OCI-LY3 (cell line): ENCODE measurements around the gene BAIAP2L1.

ENCODE experiments used
- H2AFZ ChIP-seq: fragments of 200-600, 300-600 bp; shearing (Covaris generic); 2 replicates; pipeline ENCODE4 v1.6.0; 2014; ENCODE audit warnings: antibody characterized with exemption, low read depth, low read length
- H3K27ac ChIP-seq: fragments of 200-600, 300-600 bp; sonication (generic); 2 replicates; pipeline ENCODE4 v1.5.1; 2014; ENCODE audit warnings: mild to moderate bottlenecking, low read length, moderate library complexity, mixed read lengths
- H3K27me3 ChIP-seq: fragments of 200-600, 300-600 bp; sonication (generic); 2 replicates; pipeline ENCODE4 v1.6.1; 2014; ENCODE audit warnings: low read depth, low read length, mixed read lengths
- H3K36me3 ChIP-seq: fragments of 200-600, 300-600 bp; sonication (generic); replicated peaks from 2 replicates; pipeline ENCODE3; 2014; ENCODE audit warnings: low read depth, low read length, mixed read lengths
- H3K4me1 ChIP-seq: fragments of 300-600, 200-600 bp; sonication (generic); 2 replicates; pipeline ENCODE4 v1.6.1; 2014; ENCODE audit warnings: low read length, mixed read lengths
- H3K4me2 ChIP-seq: fragments of 200-600, 300-600 bp; sonication (generic); 2 replicates; pipeline ENCODE4 v1.6.1; 2014; ENCODE audit warnings: low read length, mixed read lengths
- H3K4me3 ChIP-seq: fragments of 300-600, 200-600 bp; sonication (generic); 2 replicates; pipeline ENCODE4 v1.5.1; 2014; ENCODE audit warnings: antibody characterized with exemption, mild to moderate bottlenecking, low read length, moderate library complexity
- H3K79me2 ChIP-seq: fragments of 300-600, 200-600 bp; shearing (Covaris generic); 2 replicates; pipeline ENCODE4 v1.6.1; 2014; ENCODE audit warnings: mild to moderate bottlenecking, low read length, mixed read lengths
- H3K9ac ChIP-seq: fragments of 300-600, 200-600 bp; shearing (Covaris generic); 2 replicates; pipeline ENCODE4 v1.6.0; 2014; ENCODE audit warnings: mild to moderate bottlenecking, low read length, moderate library complexity
- H3K9me3 ChIP-seq: fragments of 200-600, 300-600 bp; shearing (Covaris generic); 2 replicates; pipeline ENCODE4 v1.6.1; 2014; ENCODE audit warnings: low read length, mixed read lengths; ENCODE audit not compliant: insufficient read depth
- H4K20me1 ChIP-seq: fragments of 200-600, 300-600 bp; sonication (generic); 2 replicates; pipeline ENCODE4 v1.6.1; 2016; ENCODE audit warnings: low read length, mixed read lengths; ENCODE audit not compliant: insufficient read depth
- CTCF ChIP-seq: fragments of 200-600, 300-600 bp; sonication (generic); IDR thresholded peaks from 2 replicates; pipeline ENCODE4 v1.5.1; 2014; ENCODE audit warnings: antibody characterized with exemption, low read length, low read depth
- EZH2phosphoT487 ChIP-seq: fragments of 200-600 bp; shearing (Covaris generic); IDR thresholded peaks from 2 replicates; pipeline ENCODE4 v1.6.1; 2018; ENCODE audit warnings: antibody characterized with exemption, mixed run types, low read depth

Gene BAIAP2L1

GRCh38 chr7:98280791-98281756 lies 119.8 kb downstream of the BAIAP2L1 start, which contains the start of gene BRI3:
Gene BRI3, plus strand, starts transcription at chr7:98281686. Its CDS starts 110 bp downstream, at chr7:98281796.
- Histone ChIP-seq H3K27ac (peak within 1 kb of the TSS; percentile 31; the same call in 1 of the 2 replicates), H3K4me1 (peaks cover 9% of the 10 kb centered on the region), H2AFZ (peak within 1 kb of the TSS; percentile 91), H3K4me2 (peak within 1 kb of the TSS; percentile 97), H4K20me1 (peaks cover 31% of the 10 kb centered on the region), H3K9ac (peak within 1 kb of the TSS; percentile 80), H3K9me3 (no peaks in the 10 kb centered on the region), H3K27me3 (no peaks in the 10 kb centered on the region), H3K79me2 (peaks cover 33% of the 10 kb centered on the region), H3K4me3 (peak within 1 kb of the TSS; percentile 94), H3K36me3 (peaks cover 3% of the 10 kb centered on the region)
- TF ChIP-seq CTCF (no peak), EZH2phosphoT487 (no peak)

- TF ChIP-seq CTCF (no peak), EZH2phosphoT487 (no peak)
- peaks cover 3% of the 10 kb centered on the region for H3K36me3 ChIP-seq
- H3K4me2 ChIP-seq: peak overlapping the region; percentile 91
- H3K4me1 ChIP-seq: peaks cover 9% of the 10 kb centered on the region
- H3K27me3 ChIP-seq: no peaks in the 10 kb centered on the region
- no peak overlapping the region for H3K27ac ChIP-seq
- H3K9me3 ChIP-seq: no peaks in the 10 kb centered on the region
- H3K9ac ChIP-seq: peak overlapping the region; percentile 80
- peak overlapping the region; percentile 91 for H2AFZ ChIP-seq
- peak overlapping the region; percentile 94 for H3K4me3 ChIP-seq
- peaks cover 23% of the 10 kb centered on the region for H4K20me1 ChIP-seq
- H3K79me2 ChIP-seq: peaks cover 30% of the 10 kb centered on the region
These were observed 120.6 kb downstream of the BAIAP2L1 start for GRCh38 chr7:98280296-98280695.

GRCh38 chr7:98278936-98279335 lies 122.0 kb downstream of the BAIAP2L1 start:
- Histone ChIP-seq H3K36me3 (peaks cover 3% of the 10 kb centered on the region), H3K4me2 (no peak overlapping the region), H3K9me3 (no peaks in the 10 kb centered on the region), H4K20me1 (peaks cover 9% of the 10 kb centered on the region; the same call in 1 of the 2 replicates), H3K4me1 (peaks cover 9% of the 10 kb centered on the region), H3K79me2 (peaks cover 19% of the 10 kb centered on the region), H2AFZ (no peak overlapping the region), H3K9ac (no peak overlapping the region), H3K27me3 (no peaks in the 10 kb centered on the region), H3K27ac (no peak overlapping the region), H3K4me3 (no peak overlapping the region)
- TF ChIP-seq EZH2phosphoT487: no peak
- TF ChIP-seq CTCF: no peak

GRCh38 chr7:98278408-98278807 lies 122.5 kb downstream of the BAIAP2L1 start:
- no peak overlapping the region for H3K27ac ChIP-seq
- no peak overlapping the region for H3K4me2 ChIP-seq
- 0 out of 2 replicates have a peak, but pooled peaks cover 5% of the 10 kb centered on the region for H4K20me1 ChIP-seq
- peaks cover 3% of the 10 kb centered on the region for H3K36me3 ChIP-seq
- H3K4me1 ChIP-seq: peaks cover 9% of the 10 kb centered on the region
- no peaks in the 10 kb centered on the region for H3K9me3 ChIP-seq
- H3K27me3 ChIP-seq: no peaks in the 10 kb centered on the region
- peaks cover 15% of the 10 kb centered on the region for H3K79me2 ChIP-seq
- H2AFZ ChIP-seq: no peak overlapping the region
- H3K4me3 ChIP-seq: no peak overlapping the region
- no peak overlapping the region for H3K9ac ChIP-seq
- TF ChIP-seq EZH2phosphoT487: no peak
- no peak for TF ChIP-seq CTCF
